BE2C (cell line): ENCODE measurements around the gene KLHL1.

Experiments
- DNase-seq: peaks from one replicate; pipeline ENCODE4 v3.0.0-alpha.2; 2020
- H3K27me3 ChIP-seq: fragments of 250-450 bp; sonication (Bioruptor Pico); 2 replicates; pipeline ENCODE4 v1.5.1; 2020; ENCODE audit warnings: mild to moderate bottlenecking
- H3K36me3 ChIP-seq: fragments of 250-450 bp; sonication (Bioruptor Pico); 2 replicates; pipeline ENCODE4 v1.5.1; 2020; ENCODE audit warnings: mild to moderate bottlenecking
- H3K4me1 ChIP-seq: fragments of 250-450 bp; sonication (Bioruptor Pico); 2 replicates; pipeline ENCODE4 v1.5.1; 2020
- H3K4me3 ChIP-seq: 2 replicates; pipeline ENCODE4 v1.5.1; 2011; ENCODE audit warnings: low read depth, low read length
- H3K9me3 ChIP-seq: fragments of 250-450 bp; sonication (Bioruptor Pico); 2 replicates; pipeline ENCODE4 v1.5.1; 2020
- TF ChIP-seq, protein P1 (sequence below): IDR thresholded peaks from 2 replicates; pipeline ENCODE4 v1.5.1; 2012; ENCODE audit warnings: mild to moderate bottlenecking, low read depth, low read length

The KLHL1 gene

DNA sequence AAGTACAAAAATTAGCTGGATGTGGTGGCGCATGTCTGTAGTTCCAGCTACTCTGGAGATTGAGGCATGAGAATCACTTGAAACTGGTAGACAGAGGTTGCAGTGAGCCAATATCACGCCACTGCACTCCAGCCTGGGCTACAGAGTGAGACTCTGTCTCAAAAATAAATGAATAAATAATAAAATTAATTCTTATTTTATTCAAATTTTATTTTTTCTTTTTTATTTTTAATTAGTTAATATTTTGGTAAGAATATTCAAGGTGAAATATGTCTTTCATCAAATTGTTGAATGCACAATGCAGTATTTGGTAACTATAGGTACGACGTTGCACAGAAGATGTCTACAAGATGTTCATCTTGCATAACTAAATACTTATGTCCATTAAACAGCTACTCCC, 111.2 kb downstream of the KLHL1 start:
- H3K9me3 ChIP-seq, result no peaks in the 10 kb centered on the region
- TF ChIP-seq, protein P1, sequence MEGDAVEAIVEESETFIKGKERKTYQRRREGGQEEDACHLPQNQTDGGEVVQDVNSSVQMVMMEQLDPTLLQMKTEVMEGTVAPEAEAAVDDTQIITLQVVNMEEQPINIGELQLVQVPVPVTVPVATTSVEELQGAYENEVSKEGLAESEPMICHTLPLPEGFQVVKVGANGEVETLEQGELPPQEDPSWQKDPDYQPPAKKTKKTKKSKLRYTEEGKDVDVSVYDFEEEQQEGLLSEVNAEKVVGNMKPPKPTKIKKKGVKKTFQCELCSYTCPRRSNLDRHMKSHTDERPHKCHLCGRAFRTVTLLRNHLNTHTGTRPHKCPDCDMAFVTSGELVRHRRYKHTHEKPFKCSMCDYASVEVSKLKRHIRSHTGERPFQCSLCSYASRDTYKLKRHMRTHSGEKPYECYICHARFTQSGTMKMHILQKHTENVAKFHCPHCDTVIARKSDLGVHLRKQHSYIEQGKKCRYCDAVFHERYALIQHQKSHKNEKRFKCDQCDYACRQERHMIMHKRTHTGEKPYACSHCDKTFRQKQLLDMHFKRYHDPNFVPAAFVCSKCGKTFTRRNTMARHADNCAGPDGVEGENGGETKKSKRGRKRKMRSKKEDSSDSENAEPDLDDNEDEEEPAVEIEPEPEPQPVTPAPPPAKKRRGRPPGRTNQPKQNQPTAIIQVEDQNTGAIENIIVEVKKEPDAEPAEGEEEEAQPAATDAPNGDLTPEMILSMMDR, result no peak
- no peak for DNase-seq
- no peaks in the 10 kb centered on the region for H3K4me1 ChIP-seq
- no peaks in the 10 kb centered on the region for H3K36me3 ChIP-seq
- no peaks in the 10 kb centered on the region for H3K27me3 ChIP-seq
- H3K4me3 ChIP-seq, result no peak overlapping the region

DNA sequence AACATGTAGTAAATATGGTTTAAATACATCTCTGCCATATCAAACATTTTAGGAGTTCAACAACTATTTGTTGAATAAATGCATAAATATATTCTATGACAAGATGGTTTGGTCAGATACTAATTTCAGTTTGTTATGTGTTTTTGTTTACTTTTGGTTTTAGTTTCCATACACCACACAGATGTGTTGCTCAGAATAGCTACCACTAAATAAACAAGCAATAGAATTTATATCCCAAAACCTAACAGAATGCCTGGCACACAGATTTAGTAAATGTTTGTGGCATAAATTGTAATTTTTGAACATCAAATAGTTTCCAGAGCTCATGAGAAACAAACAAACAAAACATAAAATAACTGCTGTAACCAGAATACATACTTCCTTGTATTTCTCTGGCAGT, 127.5 kb downstream of the KLHL1 start:
- Histone ChIP-seq H3K4me1 (no peaks in the 10 kb centered on the region), H3K27me3 (no peaks in the 10 kb centered on the region), H3K36me3 (no peaks in the 10 kb centered on the region), H3K4me3 (no peak overlapping the region), H3K9me3 (no peaks in the 10 kb centered on the region)
- TF ChIP-seq, protein P1, result no peak
- DNase-seq, result no peak

DNA sequence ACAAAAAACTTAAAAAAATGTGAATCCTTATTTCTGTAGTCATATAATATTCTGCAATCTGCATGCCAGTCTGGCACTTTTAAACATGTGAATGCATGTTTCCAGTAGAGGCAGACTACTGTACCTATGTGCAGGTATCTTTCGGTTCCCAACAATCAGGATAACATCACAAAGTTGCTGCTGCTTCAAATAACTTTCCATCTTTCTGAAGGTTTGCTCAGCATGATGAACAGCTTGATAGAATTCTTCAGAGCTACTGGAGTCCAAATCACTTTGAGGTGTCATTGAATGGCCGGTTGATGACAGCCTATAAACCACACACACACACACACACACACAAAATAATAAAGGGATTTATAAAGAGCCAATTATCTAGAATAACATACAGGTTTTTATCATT, 132.8 kb downstream of the KLHL1 start:
- TF ChIP-seq, protein P1, result no peak
- no peaks in the 10 kb centered on the region for H3K27me3 ChIP-seq
- no peaks in the 10 kb centered on the region for H3K9me3 ChIP-seq
- no peak for DNase-seq
- H3K4me1 ChIP-seq, result peaks cover 6% of the 10 kb centered on the region; the same call in 1 of the 2 replicates
- no peaks in the 10 kb centered on the region for H3K36me3 ChIP-seq
- no peak overlapping the region for H3K4me3 ChIP-seq

DNA sequence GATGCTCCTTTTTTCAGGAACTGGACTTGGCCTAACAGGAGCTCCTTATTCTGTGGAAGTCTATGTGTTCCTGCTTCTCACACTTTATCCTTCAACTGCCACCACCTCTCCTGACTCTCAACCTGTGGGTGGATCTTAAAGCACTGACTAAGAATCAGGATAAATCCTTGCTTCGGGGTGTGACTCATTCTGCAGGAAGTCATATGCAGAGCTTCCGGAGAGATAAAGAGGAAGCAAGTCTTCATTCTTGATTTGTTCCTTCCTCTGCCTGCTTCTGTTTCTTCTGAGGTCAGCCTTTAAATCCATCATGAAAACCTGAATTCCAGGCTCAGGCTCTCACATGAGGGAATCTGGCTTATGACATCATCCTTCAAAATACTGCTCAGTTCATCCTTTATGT, 137.7 kb downstream of the KLHL1 start:
- peaks cover 6% of the 10 kb centered on the region; the same call in 1 of the 2 replicates for H3K4me1 ChIP-seq
- H3K9me3 ChIP-seq, result no peaks in the 10 kb centered on the region
- no peak for DNase-seq
- no peaks in the 10 kb centered on the region for H3K36me3 ChIP-seq
- TF ChIP-seq, protein P1, result no peak
- no peak overlapping the region for H3K4me3 ChIP-seq
- no peaks in the 10 kb centered on the region for H3K27me3 ChIP-seq

DNA sequence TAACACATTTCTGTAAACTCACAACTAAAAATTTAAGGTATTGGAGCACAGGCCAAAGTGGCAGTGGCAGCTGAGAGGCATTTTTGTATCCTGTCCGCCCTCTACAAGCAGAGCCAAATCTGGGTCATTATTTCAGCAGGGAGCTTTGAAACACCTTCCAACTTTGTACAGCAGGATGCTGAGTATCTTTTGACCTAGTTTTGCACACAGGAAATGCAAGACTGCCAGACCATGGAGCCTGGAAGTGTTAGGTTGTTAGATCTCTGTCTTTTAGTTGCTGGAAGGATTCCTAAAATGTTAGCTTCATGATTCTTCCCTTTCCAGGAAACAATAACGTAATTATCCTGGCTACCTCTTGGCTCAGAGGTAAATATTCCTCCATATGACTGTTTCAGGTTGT, 149.2 kb downstream of the KLHL1 start:
- TF ChIP-seq, protein P1, result no peak
- Histone ChIP-seq H3K27me3 (no peaks in the 10 kb centered on the region), H3K4me3 (no peak overlapping the region)

DNA sequence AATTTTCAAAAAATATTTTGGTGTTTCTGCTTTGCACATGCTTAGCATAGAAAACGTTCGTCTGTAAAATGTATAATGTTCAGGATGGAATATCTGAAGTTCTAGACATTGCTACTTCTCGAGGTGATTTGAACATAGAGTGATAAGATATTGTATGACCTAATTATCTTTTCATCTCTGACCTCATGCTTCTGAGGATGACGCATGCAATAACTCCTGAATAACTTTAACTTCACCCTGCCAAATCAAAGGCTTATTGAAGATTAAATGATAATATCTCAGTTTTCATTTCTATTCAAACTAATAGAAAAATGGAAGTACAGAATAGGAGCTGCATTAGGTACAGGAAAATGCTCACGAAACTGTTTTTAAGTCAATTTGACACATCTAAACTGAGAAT, 151.4 kb downstream of the KLHL1 start:
- DNase-seq, result no peak
- Histone ChIP-seq H3K9me3 (no peaks in the 10 kb centered on the region), H3K27me3 (no peaks in the 10 kb centered on the region), H3K36me3 (no peaks in the 10 kb centered on the region), H3K4me1 (no peaks in the 10 kb centered on the region), H3K4me3 (no peak overlapping the region)
- TF ChIP-seq, protein P1, result no peak

More for the DNA sequence above, 149.2 kb downstream of the KLHL1 start:
- no peaks in the 10 kb centered on the region for H3K4me1 ChIP-seq
- no peak for DNase-seq
- H3K36me3 ChIP-seq, result no peaks in the 10 kb centered on the region
- no peaks in the 10 kb centered on the region for H3K9me3 ChIP-seq
